ENCODE measurements around the gene CFAP97. TPM values are rescaled to one million over a fixed set of nuclear protein-coding genes. Genes with fewer than 3 reads are reported as not detected.

CFAP97 gene
- total and polyA plus RNA-seq, 2 donors (not counting 1 experiment from before 2014, with no cell fraction given): 39.3 to 50.8 TPM

GRCh38 chr4:185235843-185236503 is 32.2 kb upstream of the CFAP97 start:
- Histone ChIP-seq H3K4me1 (ENCODE audit: control insufficient read depth, extremely low read depth, insufficient read depth, low read length) (peaks cover 9% of the 10 kb centered on the region), H3K27me3 (ENCODE audit: control insufficient read depth, insufficient read depth, low read length) (no peaks in the 10 kb centered on the region), H3K9ac (ENCODE audit: insufficient read depth, low read length) (no peak overlapping the region), H3K79me2 (ENCODE audit: control insufficient read depth, insufficient read depth, low read length) (peaks cover 2% of the 10 kb centered on the region), H4K20me1 (ENCODE audit: control insufficient read depth, extremely low read depth, insufficient read depth, low read length) (no peaks in the 10 kb centered on the region), H3K36me3 (ENCODE audit: control insufficient read depth, insufficient read depth, low read length) (no peaks in the 10 kb centered on the region), H3K4me3 (replicated peaks in 1 of 4; ENCODE audit: control extremely low read depth in 1 of 4, insufficient read depth in 1 of 4, low read depth in 3 of 4, low read length in 4 of 4) (no peak overlapping the region), H3K9me3 (ENCODE audit: control insufficient read depth, insufficient read depth, low read depth, low read length) (no peaks in the 10 kb centered on the region), H3K27ac (ENCODE audit: insufficient read depth, low read length) (no peak overlapping the region), H3K4me2 (ENCODE audit: extremely low read depth, insufficient read depth, low read length) (no peak overlapping the region), H2AFZ (ENCODE audit: low read length) (no peak overlapping the region)
- peak; percentile 44 to 55 for DNase-seq (ENCODE audit: low read depth in 2 of 2)
- TF ChIP-seq EZH2 (IDR thresholded peaks at IDR 0.05; ENCODE audit: low read length, missing control alignments) (no peak), CTCF (conservative IDR thresholded peaks at IDR 0.05 in 1 of 2, IDR thresholded peaks at IDR 0.05 in 1 of 2; ENCODE audit: low read depth in 1 of 2, low read length in 2 of 2) (no peak)

GRCh38 chr4:185235119-185235842 is 31.5 kb upstream of the CFAP97 start:
- DNase-seq (ENCODE audit: low read depth in 2 of 2): no peak
- H3K27ac ChIP-seq (ENCODE audit: insufficient read depth, low read length): no peak overlapping the region
- H2AFZ ChIP-seq (ENCODE audit: low read length): no peak overlapping the region
- no peaks in the 10 kb centered on the region for H4K20me1 ChIP-seq (ENCODE audit: control insufficient read depth, extremely low read depth, insufficient read depth, low read length)
- H3K9me3 ChIP-seq (ENCODE audit: control insufficient read depth, insufficient read depth, low read depth, low read length): no peaks in the 10 kb centered on the region
- H3K4me1 ChIP-seq (ENCODE audit: control insufficient read depth, extremely low read depth, insufficient read depth, low read length): peaks cover 9% of the 10 kb centered on the region
- peaks cover 4% of the 10 kb centered on the region for H3K79me2 ChIP-seq (ENCODE audit: control insufficient read depth, insufficient read depth, low read length)
- no peak overlapping the region for H3K9ac ChIP-seq (ENCODE audit: insufficient read depth, low read length)
- no peak overlapping the region for H3K4me3 ChIP-seq (replicated peaks in 1 of 4; ENCODE audit: control extremely low read depth in 1 of 4, insufficient read depth in 1 of 4, low read depth in 3 of 4, low read length in 4 of 4)
- no peaks in the 10 kb centered on the region for H3K36me3 ChIP-seq (ENCODE audit: control insufficient read depth, insufficient read depth, low read length)
- TF ChIP-seq EZH2 (IDR thresholded peaks at IDR 0.05; ENCODE audit: low read length, missing control alignments) (no peak), CTCF (conservative IDR thresholded peaks at IDR 0.05 in 1 of 2, IDR thresholded peaks at IDR 0.05 in 1 of 2; ENCODE audit: low read depth in 1 of 2, low read length in 2 of 2) (no peak)
- H3K27me3 ChIP-seq (ENCODE audit: control insufficient read depth, insufficient read depth, low read length): no peaks in the 10 kb centered on the region
- no peak overlapping the region for H3K4me2 ChIP-seq (ENCODE audit: extremely low read depth, insufficient read depth, low read length)

GRCh38 chr4:185232370-185232769 is 28.6 kb upstream of the CFAP97 start:
- H3K4me2 ChIP-seq (ENCODE audit: extremely low read depth, insufficient read depth, low read length): no peak overlapping the region
- no peak overlapping the region for H3K27ac ChIP-seq (ENCODE audit: insufficient read depth, low read length)
- H3K4me1 ChIP-seq (ENCODE audit: control insufficient read depth, extremely low read depth, insufficient read depth, low read length): no peaks in the 10 kb centered on the region
- no peak overlapping the region for H2AFZ ChIP-seq (ENCODE audit: low read length)
- H4K20me1 ChIP-seq (ENCODE audit: control insufficient read depth, extremely low read depth, insufficient read depth, low read length): no peaks in the 10 kb centered on the region
- no peaks in the 10 kb centered on the region for H3K9me3 ChIP-seq (ENCODE audit: control insufficient read depth, insufficient read depth, low read depth, low read length)
- no peak for TF ChIP-seq CTCF (conservative IDR thresholded peaks at IDR 0.05 in 1 of 2, IDR thresholded peaks at IDR 0.05 in 1 of 2; ENCODE audit: low read depth in 1 of 2, low read length in 2 of 2)
- no peak overlapping the region for H3K4me3 ChIP-seq (replicated peaks in 1 of 4; ENCODE audit: control extremely low read depth in 1 of 4, insufficient read depth in 1 of 4, low read depth in 3 of 4, low read length in 4 of 4)
- H3K36me3 ChIP-seq (ENCODE audit: control insufficient read depth, insufficient read depth, low read length): no peaks in the 10 kb centered on the region
- H3K27me3 ChIP-seq (ENCODE audit: control insufficient read depth, insufficient read depth, low read length): no peaks in the 10 kb centered on the region
- no peak overlapping the region for H3K9ac ChIP-seq (ENCODE audit: insufficient read depth, low read length)
- H3K79me2 ChIP-seq (ENCODE audit: control insufficient read depth, insufficient read depth, low read length): peaks cover 9% of the 10 kb centered on the region
- DNase-seq (ENCODE audit: low read depth in 2 of 2): peak; percentile 36 to 64

All from fibroblast of lung (primary cell).